HepG2 (cell line): ENCODE data around the gene AGBL3. TPM values are rescaled to one million over a fixed set of nuclear protein-coding genes. Genes with fewer than 3 reads are reported as not detected.

Experiments
- CENPT ChIP-seq: sonication (generic); formaldehyde crosslinking; IDR thresholded peaks from 2 replicates; pipeline ENCODE4 v1.8.0; 2022; ENCODE audit warnings: low read depth, mild to moderate bottlenecking, moderate library complexity, missing genetic modification reagents
- FOXK2 ChIP-seq: fragments of 450-650 bp; IDR thresholded peaks from 2 replicates; pipeline ENCODE4 v1.6.1; 2016
- HNF4A ChIP-seq: sonication (generic); formaldehyde crosslinking; IDR thresholded peaks from 2 replicates; pipeline ENCODE4 v1.4.0; 2020; ENCODE audit warnings: missing genetic modification reagents
- MAF1 ChIP-seq: sonication (generic); formaldehyde crosslinking; IDR thresholded peaks from 2 replicates; pipeline ENCODE4 v1.5.0; 2020; ENCODE audit warnings: missing genetic modification reagents, borderline replicate concordance
- MAFK ChIP-seq, 2 experiments: IDR thresholded peaks in 1 of 2; conservative IDR thresholded peaks in 1 of 2; 2 replicates each; pipeline ENCODE4 v1.6.1; 2011; ENCODE audit warnings: improper control_type of control experiment in 2 of 2, low read length in 2 of 2
- MED13 ChIP-seq: sonication (generic); formaldehyde crosslinking; IDR thresholded peaks from 2 replicates; pipeline ENCODE4 v1.5.0; 2020; ENCODE audit warnings: missing genetic modification reagents
- NR2F6 ChIP-seq, 2 experiments: IDR thresholded peaks; 2 replicates each; pipeline ENCODE4 v1.6.1; 2016; ENCODE audit warnings: antibody characterized with exemption in 1 of 2, mild to moderate bottlenecking in 1 of 2
- SIX1 ChIP-seq: sonication (generic); formaldehyde crosslinking; IDR thresholded peaks from 2 replicates; pipeline ENCODE4 v1.4.0; 2020; ENCODE audit warnings: missing genetic modification reagents, borderline replicate concordance
- ZBTB3 ChIP-seq: sonication (generic); formaldehyde crosslinking; IDR thresholded peaks from 2 replicates; pipeline ENCODE4 v1.4.0; 2020; ENCODE audit warnings: low read depth, mild to moderate bottlenecking, moderate library complexity, missing genetic modification reagents, borderline replicate concordance
- ZKSCAN8 ChIP-seq: IDR thresholded peaks from 2 replicates; pipeline ENCODE4 v1.6.1; 2016; ENCODE audit warnings: borderline replicate concordance, missing genetic modification reagents, missing compliant biosample characterization
- ZNF251 ChIP-seq: sonication (generic); formaldehyde crosslinking; IDR thresholded peaks from 2 replicates; pipeline ENCODE4 v1.9.0; 2021; ENCODE audit warnings: mild to moderate bottlenecking, missing genetic modification reagents
- polyA plus RNA-seq, 8 experiments: library from polyadenylated mRNA; depleted of rRNA in 3 of 8; stranded (reverse) in 7 of 8; unstranded in 1 of 8; fragments of >200 nt; fragmentation: Illumina TruSeq in 4 of 8; extraction: Trizol in 4 of 8; gene quantifications; 2 replicates each; pipeline versions ENCODE4 v1.2.1 to v1.2.3, GENCODE V29; 2011 to 2016; ENCODE audit warnings: low read depth in 4 of 8, missing spikeins in 1 of 8, mixed read lengths in 1 of 8; ENCODE audit not compliant: insufficient read depth in 1 of 8
- total RNA-seq, 5 experiments: library from RNA; depleted of rRNA; stranded (reverse); fragments of >200 nt; fragmentation: Illumina TruSeq; extraction: Trizol; gene quantifications; 2 replicates each; pipeline ENCODE4 v1.2.3, GENCODE V29; 2016; ENCODE audit warnings: low read depth in 1 of 5
- TF ChIP-seq, protein P1 (sequence below): sonication (generic); formaldehyde crosslinking; IDR thresholded peaks from one replicate; pipeline ENCODE4 v1.5.1; 2020; ENCODE audit warnings: mild to moderate bottlenecking, missing genetic modification reagents; ENCODE audit errors: not compliant biosample characterization
- TF ChIP-seq, protein P2 (sequence below): sonication (generic); formaldehyde crosslinking; IDR thresholded peaks from 2 replicates; pipeline ENCODE4 v1.4.0; 2020; ENCODE audit warnings: missing genetic modification reagents, borderline replicate concordance
- TF ChIP-seq, protein P3 (sequence below): sonication (generic); formaldehyde crosslinking; IDR thresholded peaks from 2 replicates; pipeline ENCODE4 v1.5.1; 2020; ENCODE audit warnings: missing genetic modification reagents, mild to moderate bottlenecking, borderline replicate concordance
- TF ChIP-seq, protein P4 (sequence below): IDR thresholded peaks from 2 replicates; pipeline ENCODE4 v1.6.1; 2016; ENCODE audit warnings: missing biosample characterization, missing genetic modification reagents, low read depth

Gene AGBL3
- total and polyA plus RNA-seq, 2 of the 13 experiments (the other 11 are each of a cell fraction or from before 2014, with no cell fraction given) = 2.2 to 7.2 TPM

DNA sequence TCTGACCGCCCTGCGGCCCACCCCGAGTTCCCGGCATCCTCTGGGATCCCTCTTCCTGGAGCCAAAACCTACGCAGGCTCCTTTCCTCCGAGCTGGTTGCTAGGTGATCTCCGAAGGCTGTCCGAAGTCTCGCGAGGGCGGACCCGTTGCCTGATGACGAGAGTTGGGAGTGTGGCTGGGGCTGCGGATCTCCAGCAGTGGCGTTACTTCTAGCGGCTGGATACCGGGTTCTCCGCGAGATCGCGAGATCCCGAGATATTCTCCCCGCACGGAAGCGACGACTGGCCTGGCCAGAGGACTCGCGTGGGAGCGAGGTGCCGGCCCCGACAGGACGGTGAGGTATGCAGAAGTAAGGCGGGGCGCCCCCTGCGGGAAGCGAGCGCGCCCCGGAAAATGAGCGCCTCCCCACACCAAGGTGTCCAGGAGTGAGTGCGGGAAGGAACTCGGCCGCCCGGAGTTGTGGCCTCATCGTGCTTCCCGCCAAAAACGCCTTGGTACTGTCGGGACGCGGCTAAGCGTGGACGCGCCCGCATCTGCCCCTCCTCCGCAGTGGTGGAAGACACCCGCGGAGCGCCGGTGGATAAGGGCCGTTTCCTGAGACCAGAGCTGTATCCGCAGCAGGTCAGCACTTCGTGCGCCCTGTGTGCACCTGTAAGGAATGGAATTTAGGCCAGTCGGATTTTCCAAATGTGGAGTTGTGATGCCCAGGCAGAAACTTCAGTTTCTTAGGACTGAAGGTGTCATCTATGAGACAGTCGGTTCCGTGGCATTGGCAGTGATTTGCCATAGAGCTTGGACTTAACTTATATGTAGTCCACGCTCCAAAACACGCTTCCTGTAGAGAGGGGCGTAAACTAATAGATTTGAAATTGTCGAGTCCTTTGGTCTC is at the start of gene AGBL3 (continued):
- TF ChIP-seq, protein P1, sequence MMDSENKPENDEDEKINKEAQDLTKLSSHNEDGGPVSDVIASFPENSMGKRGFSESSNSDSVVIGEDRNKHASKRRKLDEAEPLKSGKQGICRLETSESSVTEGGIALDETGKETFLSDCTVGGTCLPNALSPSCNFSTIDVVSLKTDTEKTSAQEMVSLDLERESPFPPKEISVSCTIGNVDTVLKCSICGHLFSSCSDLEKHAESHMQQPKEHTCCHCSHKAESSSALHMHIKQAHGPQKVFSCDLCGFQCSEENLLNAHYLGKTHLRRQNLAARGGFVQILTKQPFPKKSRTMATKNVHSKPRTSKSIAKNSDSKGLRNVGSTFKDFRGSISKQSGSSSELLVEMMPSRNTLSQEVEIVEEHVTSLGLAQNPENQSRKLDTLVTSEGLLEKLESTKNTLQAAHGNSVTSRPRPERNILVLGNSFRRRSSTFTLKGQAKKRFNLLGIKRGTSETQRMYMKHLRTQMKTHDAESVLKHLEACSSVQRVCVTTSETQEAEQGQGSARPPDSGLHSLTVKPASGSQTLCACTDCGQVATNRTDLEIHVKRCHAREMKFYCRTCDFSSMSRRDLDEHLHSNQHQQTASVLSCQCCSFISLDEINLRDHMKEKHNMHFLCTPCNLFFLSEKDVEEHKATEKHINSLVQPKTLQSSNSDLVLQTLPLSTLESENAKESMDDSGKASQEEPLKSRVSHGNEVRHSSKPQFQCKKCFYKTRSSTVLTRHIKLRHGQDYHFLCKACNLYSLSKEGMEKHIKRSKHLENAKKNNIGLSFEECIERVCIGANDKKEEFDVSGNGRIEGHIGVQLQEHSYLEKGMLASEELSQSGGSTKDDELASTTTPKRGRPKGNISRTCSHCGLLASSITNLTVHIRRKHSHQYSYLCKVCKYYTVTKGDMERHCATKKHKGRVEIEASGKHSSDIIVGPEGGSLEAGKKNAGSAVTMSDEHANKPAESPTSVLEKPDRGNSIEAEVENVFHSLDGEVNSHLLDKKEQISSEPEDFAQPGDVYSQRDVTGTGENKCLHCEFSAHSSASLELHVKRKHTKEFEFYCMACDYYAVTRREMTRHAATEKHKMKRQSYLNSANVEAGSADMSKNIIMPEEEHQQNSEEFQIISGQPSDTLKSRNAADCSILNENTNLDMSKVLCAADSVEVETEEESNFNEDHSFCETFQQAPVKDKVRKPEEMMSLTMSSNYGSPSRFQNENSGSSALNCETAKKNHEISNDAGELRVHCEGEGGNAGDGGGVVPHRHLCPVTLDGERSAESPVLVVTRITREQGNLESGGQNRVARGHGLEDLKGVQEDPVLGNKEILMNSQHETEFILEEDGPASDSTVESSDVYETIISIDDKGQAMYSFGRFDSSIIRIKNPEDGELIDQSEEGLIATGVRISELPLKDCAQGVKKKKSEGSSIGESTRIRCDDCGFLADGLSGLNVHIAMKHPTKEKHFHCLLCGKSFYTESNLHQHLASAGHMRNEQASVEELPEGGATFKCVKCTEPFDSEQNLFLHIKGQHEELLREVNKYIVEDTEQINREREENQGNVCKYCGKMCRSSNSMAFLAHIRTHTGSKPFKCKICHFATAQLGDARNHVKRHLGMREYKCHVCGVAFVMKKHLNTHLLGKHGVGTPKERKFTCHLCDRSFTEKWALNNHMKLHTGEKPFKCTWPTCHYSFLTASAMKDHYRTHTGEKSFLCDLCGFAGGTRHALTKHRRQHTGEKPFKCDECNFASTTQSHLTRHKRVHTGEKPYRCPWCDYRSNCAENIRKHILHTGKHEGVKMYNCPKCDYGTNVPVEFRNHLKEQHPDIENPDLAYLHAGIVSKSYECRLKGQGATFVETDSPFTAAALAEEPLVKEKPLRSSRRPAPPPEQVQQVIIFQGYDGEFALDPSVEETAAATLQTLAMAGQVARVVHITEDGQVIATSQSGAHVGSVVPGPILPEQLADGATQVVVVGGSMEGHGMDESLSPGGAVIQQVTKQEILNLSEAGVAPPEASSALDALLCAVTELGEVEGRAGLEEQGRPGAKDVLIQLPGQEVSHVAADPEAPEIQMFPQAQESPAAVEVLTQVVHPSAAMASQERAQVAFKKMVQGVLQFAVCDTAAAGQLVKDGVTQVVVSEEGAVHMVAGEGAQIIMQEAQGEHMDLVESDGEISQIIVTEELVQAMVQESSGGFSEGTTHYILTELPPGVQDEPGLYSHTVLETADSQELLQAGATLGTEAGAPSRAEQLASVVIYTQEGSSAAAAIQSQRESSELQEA (CRISPR knock-in tag) = peak; percentile 80
- no peak for TF ChIP-seq FOXK2
- TF ChIP-seq HNF4A = no peak; the same call in 1 of the 2 replicates
- TF ChIP-seq, protein P2, sequence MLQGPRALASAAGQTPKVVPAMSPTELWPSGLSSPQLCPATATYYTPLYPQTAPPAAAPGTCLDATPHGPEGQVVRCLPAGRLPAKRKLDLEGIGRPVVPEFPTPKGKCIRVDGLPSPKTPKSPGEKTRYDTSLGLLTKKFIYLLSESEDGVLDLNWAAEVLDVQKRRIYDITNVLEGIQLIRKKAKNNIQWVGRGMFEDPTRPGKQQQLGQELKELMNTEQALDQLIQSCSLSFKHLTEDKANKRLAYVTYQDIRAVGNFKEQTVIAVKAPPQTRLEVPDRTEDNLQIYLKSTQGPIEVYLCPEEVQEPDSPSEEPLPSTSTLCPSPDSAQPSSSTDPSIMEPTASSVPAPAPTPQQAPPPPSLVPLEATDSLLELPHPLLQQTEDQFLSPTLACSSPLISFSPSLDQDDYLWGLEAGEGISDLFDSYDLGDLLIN (CRISPR knock-in tag) = no peak; the same call in 1 of the 2 replicates
- no peak for TF ChIP-seq CENPT (CRISPR knock-in tag)
- TF ChIP-seq, protein P3, sequence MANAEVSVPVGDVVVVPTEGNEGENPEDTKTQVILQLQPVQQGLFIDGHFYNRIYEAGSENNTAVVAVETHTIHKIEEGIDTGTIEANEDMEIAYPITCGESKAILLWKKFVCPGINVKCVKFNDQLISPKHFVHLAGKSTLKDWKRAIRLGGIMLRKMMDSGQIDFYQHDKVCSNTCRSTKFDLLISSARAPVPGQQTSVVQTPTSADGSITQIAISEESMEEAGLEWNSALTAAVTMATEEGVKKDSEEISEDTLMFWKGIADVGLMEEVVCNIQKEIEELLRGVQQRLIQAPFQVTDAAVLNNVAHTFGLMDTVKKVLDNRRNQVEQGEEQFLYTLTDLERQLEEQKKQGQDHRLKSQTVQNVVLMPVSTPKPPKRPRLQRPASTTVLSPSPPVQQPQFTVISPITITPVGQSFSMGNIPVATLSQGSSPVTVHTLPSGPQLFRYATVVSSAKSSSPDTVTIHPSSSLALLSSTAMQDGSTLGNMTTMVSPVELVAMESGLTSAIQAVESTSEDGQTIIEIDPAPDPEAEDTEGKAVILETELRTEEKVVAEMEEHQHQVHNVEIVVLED (CRISPR knock-in tag) = peak; percentile 62; the same call in 1 of the 2 replicates
- TF ChIP-seq ZNF251 = 0 out of 2 replicates have a peak, but pooled peaks have one; percentile 32
- peak; percentile 40; the same call in 1 of the 2 replicates for TF ChIP-seq ZKSCAN8 (CRISPR knock-in tag)
- peak; percentile 84 for TF ChIP-seq ZBTB3 (CRISPR knock-in tag)
- TF ChIP-seq SIX1 (CRISPR knock-in tag) = no peak
- TF ChIP-seq, protein P4, sequence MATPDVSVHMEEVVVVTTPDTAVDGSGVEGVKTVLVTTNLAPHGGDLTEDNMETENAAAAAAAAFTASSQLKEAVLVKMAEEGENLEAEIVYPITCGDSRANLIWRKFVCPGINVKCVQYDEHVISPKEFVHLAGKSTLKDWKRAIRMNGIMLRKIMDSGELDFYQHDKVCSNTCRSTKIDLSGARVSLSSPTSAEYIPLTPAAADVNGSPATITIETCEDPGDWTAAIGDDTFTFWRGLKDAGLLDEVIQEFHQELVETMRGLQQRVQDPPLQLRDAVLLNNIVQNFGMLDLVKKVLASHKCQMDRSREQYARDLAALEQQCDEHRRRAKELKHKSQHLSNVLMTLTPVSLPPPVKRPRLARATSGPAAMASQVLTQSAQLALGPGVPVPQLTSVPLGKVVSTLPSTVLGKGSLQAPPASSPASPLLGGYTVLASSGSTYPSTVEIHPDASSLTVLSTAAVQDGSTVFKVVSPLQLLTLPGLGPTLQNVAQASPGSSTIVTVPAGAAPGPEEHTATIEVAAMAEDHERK = no peak
- no peak; the same call in 1 of the 2 replicates for TF ChIP-seq NR2F6 (IDR thresholded peaks at IDR 0.05)
- no peak for TF ChIP-seq NR2F6 (CRISPR knock-in tag; IDR thresholded peaks at IDR 0.05)
- TF ChIP-seq MAFK (conservative IDR thresholded peaks at IDR 0.05 in 1 of 2, IDR thresholded peaks at IDR 0.05 in 1 of 2; ENCODE audit: low read length in 2 of 2) = no peak
- TF ChIP-seq MAF1 (CRISPR knock-in tag) = no peak
- TF ChIP-seq MED13 = no peak
